ENCODE measurements around the gene ANO1. TPM values are rescaled to one million over a fixed set of nuclear protein-coding genes. Genes with fewer than 3 reads are reported as not detected.

Gene ANO1
- total RNA-seq, 1 donor from 2014 or later: 6.8 TPM

- ATAC-seq: no peak
- intact Hi-C loops (cut with micrococcal nuclease): no loop called here
These were observed 9.2 kb upstream of the ANO1 start for GRCh38 chr11:70068950-70069349.

GRCh38 chr11:70070706-70071105, 7.4 kb upstream of the ANO1 start:
- no peak for DNase-seq

More at GRCh38 chr11:70068950-70069349, 9.2 kb upstream of the ANO1 start:
- DNase-seq: no peak

GRCh38 chr11:70071996-70072395, 6.1 kb upstream of the ANO1 start:
- intact Hi-C loops (cut with micrococcal nuclease): no loop called here
- ATAC-seq: no peak
- DNase-seq: no peak

More at GRCh38 chr11:70070706-70071105, 7.4 kb upstream of the ANO1 start:
- no peak for ATAC-seq
- intact Hi-C loops (cut with micrococcal nuclease): no loop called here

GRCh38 chr11:70072461-70072860, 5.7 kb upstream of the ANO1 start:
- peak; percentile 45 for ATAC-seq
- no peak for DNase-seq
- intact Hi-C loops (cut with micrococcal nuclease): no loop called here

- no peak for DNase-seq
- intact Hi-C loops (cut with micrococcal nuclease): no loop called here
- peak; percentile 18 for ATAC-seq
These were observed 5.0 kb upstream of the ANO1 start for GRCh38 chr11:70072861-70073755.

- intact Hi-C loops (cut with micrococcal nuclease): no loop called here
- DNase-seq: no peak
- ATAC-seq: peak; percentile 30
These were observed 4.2 kb upstream of the ANO1 start for GRCh38 chr11:70073871-70074371.

- DNase-seq: no peak
- ATAC-seq: no peak
- intact Hi-C loops (cut with micrococcal nuclease): no loop called here
These were observed 3.4 kb upstream of the ANO1 start for GRCh38 chr11:70074746-70075145.

GRCh38 chr11:70075836-70076235, 2.3 kb upstream of the ANO1 start:
- ATAC-seq (no peak), DNase-seq (no peak)
- intact Hi-C loops (cut with micrococcal nuclease): no loop called here

- intact Hi-C loops (cut with micrococcal nuclease): no loop called here
- DNase-seq: no peak
- ATAC-seq: peak; percentile 21
These were observed 1.6 kb upstream of the ANO1 start for GRCh38 chr11:70076461-70076931.

- intact Hi-C loops (cut with micrococcal nuclease): no loop called here
- DNase-seq (no peak), ATAC-seq (no peak)
These were observed 564 bp upstream of the ANO1 start for GRCh38 chr11:70077411-70078094.

GRCh38 chr11:70078781-70079616, 882 bp downstream of the ANO1 start:
- intact Hi-C loops (cut with micrococcal nuclease): no loop called here
- DNase-seq (no peak), ATAC-seq (peak; percentile 28)

GRCh38 chr11:70079691-70080090, 1.6 kb downstream of the ANO1 start:
- ATAC-seq (no peak), DNase-seq (no peak)
- intact Hi-C loops (cut with micrococcal nuclease): no loop called here

GRCh38 chr11:70080763-70081162, 2.6 kb downstream of the ANO1 start:
- ATAC-seq: no peak
- DNase-seq: no peak
- intact Hi-C loops (cut with micrococcal nuclease): no loop called here

- DNase-seq: no peak
- intact Hi-C loops (cut with micrococcal nuclease): no loop called here
- ATAC-seq: no peak
These were observed 4.7 kb downstream of the ANO1 start for GRCh38 chr11:70082829-70083228.

- ATAC-seq: no peak
- intact Hi-C loops (cut with micrococcal nuclease): no loop called here
These were observed 6.2 kb downstream of the ANO1 start for GRCh38 chr11:70084046-70084984.

GRCh38 chr11:70085815-70086769, 8.0 kb downstream of the ANO1 start:
- DNase-seq (peak; percentile 17), ATAC-seq (no peak)
- intact Hi-C loops (cut with micrococcal nuclease): no loop called here

More at GRCh38 chr11:70084046-70084984, 6.2 kb downstream of the ANO1 start:
- DNase-seq: peak; percentile 21
